HCT116 (cell line): ENCODE data around the gene NHSL2.

Source experiments
- ELF1 ChIP-seq: IDR thresholded peaks from 2 replicates; pipeline ENCODE4 v1.6.1; 2012; ENCODE audit warnings: low read depth, borderline replicate concordance
- RAD21 ChIP-seq: IDR thresholded peaks from 2 replicates; pipeline ENCODE4 v1.6.1; 2012; ENCODE audit warnings: low read depth, mild to moderate bottlenecking
- YY1 ChIP-seq: IDR thresholded peaks from 2 replicates; pipeline ENCODE4 v1.6.1; 2011; ENCODE audit warnings: low read length, low read depth, moderate library complexity, mild to moderate bottlenecking; ENCODE audit not compliant: insufficient replicate concordance; ENCODE audit errors: extremely low read depth
- TF ChIP-seq, protein P1 (sequence below), 3 experiments: fragments of 200-600 bp in 1 of 3; sonication (generic) in 1 of 3; IDR thresholded peaks in 2 of 3; conservative IDR thresholded peaks in 1 of 3; 2 replicates each; pipeline ENCODE4 v1.5.1; 2012 to 2017; ENCODE audit warnings: low read depth in 2 of 3, low read length in 2 of 3, antibody characterized with exemption in 1 of 3, borderline replicate concordance in 1 of 3, control low read depth in 1 of 3, mild to moderate bottlenecking in 1 of 3, mixed read lengths in 1 of 3, mixed run types in 1 of 3, moderate library complexity in 1 of 3; ENCODE audit not compliant: insufficient read depth in 1 of 3

DNA sequence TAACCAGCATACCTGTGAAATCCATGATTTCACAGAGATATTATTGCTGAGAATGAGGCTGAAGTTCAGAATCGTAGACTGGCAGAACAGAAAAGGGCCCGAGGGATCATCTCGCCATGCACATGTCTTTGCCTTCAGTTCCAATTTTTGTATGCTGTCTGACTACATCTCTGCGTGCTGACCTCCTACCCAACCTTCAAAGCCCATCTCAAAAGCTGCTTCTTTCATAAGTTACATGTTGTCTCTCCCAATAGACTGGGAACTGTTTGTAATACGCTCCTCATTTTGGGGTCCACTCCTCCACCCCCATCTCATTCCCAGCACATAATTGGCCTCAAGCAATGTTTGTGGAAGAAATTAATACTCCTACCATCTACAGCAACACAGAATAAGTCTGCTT lies 142.9 kb downstream of the NHSL2 start:
- TF ChIP-seq, protein P1, sequence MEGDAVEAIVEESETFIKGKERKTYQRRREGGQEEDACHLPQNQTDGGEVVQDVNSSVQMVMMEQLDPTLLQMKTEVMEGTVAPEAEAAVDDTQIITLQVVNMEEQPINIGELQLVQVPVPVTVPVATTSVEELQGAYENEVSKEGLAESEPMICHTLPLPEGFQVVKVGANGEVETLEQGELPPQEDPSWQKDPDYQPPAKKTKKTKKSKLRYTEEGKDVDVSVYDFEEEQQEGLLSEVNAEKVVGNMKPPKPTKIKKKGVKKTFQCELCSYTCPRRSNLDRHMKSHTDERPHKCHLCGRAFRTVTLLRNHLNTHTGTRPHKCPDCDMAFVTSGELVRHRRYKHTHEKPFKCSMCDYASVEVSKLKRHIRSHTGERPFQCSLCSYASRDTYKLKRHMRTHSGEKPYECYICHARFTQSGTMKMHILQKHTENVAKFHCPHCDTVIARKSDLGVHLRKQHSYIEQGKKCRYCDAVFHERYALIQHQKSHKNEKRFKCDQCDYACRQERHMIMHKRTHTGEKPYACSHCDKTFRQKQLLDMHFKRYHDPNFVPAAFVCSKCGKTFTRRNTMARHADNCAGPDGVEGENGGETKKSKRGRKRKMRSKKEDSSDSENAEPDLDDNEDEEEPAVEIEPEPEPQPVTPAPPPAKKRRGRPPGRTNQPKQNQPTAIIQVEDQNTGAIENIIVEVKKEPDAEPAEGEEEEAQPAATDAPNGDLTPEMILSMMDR (IDR thresholded peaks at IDR 0.05 in 2 of 3, conservative IDR thresholded peaks at IDR 0.05 in 1 of 3; ENCODE audit: borderline replicate concordance in 1 of 3, insufficient read depth in 1 of 3, low read depth in 2 of 3, low read length in 2 of 3) = no peak
- TF ChIP-seq RAD21 = no peak
- TF ChIP-seq ELF1 = no peak
- no peak for TF ChIP-seq YY1
